NCI-H1105 treated with DMSO at 0.1 percent for 48 hours (cell line): ENCODE measurements around the gene AASDH.
A peak's percentile ranks its signal among the peaks of the same experiment; 100 is the strongest.

Source experiments
- DNase-seq: peaks from one replicate; lab custom pipeline; 2025; lab: John Stamatoyannopoulos, UW

AASDH gene, protein sequence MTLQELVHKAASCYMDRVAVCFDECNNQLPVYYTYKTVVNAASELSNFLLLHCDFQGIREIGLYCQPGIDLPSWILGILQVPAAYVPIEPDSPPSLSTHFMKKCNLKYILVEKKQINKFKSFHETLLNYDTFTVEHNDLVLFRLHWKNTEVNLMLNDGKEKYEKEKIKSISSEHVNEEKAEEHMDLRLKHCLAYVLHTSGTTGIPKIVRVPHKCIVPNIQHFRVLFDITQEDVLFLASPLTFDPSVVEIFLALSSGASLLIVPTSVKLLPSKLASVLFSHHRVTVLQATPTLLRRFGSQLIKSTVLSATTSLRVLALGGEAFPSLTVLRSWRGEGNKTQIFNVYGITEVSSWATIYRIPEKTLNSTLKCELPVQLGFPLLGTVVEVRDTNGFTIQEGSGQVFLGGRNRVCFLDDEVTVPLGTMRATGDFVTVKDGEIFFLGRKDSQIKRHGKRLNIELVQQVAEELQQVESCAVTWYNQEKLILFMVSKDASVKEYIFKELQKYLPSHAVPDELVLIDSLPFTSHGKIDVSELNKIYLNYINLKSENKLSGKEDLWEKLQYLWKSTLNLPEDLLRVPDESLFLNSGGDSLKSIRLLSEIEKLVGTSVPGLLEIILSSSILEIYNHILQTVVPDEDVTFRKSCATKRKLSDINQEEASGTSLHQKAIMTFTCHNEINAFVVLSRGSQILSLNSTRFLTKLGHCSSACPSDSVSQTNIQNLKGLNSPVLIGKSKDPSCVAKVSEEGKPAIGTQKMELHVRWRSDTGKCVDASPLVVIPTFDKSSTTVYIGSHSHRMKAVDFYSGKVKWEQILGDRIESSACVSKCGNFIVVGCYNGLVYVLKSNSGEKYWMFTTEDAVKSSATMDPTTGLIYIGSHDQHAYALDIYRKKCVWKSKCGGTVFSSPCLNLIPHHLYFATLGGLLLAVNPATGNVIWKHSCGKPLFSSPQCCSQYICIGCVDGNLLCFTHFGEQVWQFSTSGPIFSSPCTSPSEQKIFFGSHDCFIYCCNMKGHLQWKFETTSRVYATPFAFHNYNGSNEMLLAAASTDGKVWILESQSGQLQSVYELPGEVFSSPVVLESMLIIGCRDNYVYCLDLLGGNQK

GRCh38 chr4:56387023-56388001 lies at the start of gene AASDH:
Gene AASDH (minus strand): TSS chr4:56387491. CDS start chr4:56384299, 3,192 bp downstream.
- peak; percentile 85 for DNase-seq

- peak; percentile 85 for DNase-seq
Measured at GRCh38 chr4:56435140-56435926, 48.0 kb upstream of the AASDH start, which contains the start of gene PPAT. Gene PPAT (minus strand): TSS chr4:56435615. CDS start chr4:56435477, 138 bp downstream.

GRCh38 chr4:56434599-56435139 lies 47.4 kb upstream of the AASDH start:
- peak; percentile 45 for DNase-seq

- no peak for DNase-seq
Measured at GRCh38 chr4:56433280-56433679, 46.0 kb upstream of the AASDH start.

DNA sequence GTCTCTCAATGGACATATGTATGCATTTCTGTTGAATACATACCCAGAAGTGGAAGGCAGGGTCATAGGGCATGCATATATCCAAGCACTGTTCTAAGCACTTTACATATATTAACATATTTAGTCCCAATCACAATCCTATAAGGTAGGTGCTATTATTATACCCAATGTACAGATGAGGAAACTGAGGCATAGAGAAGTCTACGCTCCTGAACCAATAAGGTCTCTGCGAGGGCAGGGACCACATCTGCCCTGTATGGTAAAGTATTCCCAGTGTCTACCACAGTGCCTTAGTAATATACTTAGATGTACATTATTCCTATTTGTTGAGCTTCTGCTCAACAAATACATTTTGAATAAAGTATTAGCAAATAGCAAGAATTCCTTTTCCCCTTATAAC lies 42.9 kb upstream of the AASDH start:
- DNase-seq: no peak

DNA sequence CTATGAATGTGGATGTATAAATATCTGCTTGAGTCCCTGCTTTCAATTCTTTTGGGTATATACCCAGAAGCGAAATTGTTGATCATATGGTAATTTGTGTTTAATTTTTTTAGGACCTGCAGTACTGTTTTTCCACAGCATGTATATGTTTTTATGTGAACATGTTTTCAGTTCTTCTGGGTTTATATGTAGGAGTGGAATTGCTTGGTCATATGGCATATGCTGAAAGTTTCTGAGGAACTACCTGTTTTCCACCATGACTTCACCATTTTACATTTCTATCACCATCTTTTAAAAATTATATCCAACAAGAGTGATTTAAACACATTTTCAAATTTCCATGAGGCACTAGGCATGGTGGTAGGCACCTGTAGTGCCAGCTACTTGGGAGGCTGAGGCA lies 39.9 kb upstream of the AASDH start:
- no peak for DNase-seq

GRCh38 chr4:56426273-56426672 lies 39.0 kb upstream of the AASDH start:
- no peak for DNase-seq

DNA sequence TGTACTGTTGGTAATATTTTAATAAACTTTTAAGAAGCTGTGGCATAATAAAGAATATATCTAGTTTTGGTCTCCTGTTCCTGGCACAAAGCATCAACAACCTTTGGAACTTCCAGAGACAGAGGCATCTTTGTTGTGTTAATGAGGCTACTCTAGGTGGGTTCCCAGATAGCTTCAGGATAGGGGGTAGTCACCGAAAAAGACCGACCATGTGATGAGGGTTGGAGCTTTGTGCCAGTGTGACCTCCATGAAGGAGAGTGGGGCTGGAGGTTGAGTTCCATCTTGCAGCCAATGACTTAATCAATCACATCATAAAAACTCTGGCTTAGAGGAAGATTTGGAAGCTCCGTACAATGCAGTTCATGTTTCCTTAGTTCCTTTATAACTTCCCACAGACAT lies 38.2 kb upstream of the AASDH start:
- DNase-seq: no peak

- no peak for DNase-seq
Measured at GRCh38 chr4:56424697-56425514, 37.6 kb upstream of the AASDH start.

DNA sequence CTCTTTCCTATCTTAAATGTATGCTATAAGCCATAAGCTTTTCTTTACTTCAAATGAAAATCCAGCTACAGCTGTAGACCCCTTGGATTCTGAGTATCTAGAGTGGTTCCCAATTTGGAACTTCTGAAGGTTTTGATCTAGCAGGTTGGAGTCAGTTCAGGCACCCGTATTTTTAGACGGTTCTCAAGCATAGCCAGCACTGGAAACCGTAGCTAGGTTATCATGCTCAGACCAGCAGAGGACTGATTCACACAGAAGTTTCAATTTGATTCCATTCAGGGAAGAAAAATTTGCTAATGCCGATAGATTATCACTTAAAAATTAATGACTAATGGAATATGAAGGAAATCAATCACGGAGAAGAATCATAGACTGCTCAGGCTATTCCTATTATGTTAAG lies 36.9 kb upstream of the AASDH start:
- no peak for DNase-seq

GRCh38 chr4:56417396-56417795 lies 30.1 kb upstream of the AASDH start:
- DNase-seq: no peak

DNA sequence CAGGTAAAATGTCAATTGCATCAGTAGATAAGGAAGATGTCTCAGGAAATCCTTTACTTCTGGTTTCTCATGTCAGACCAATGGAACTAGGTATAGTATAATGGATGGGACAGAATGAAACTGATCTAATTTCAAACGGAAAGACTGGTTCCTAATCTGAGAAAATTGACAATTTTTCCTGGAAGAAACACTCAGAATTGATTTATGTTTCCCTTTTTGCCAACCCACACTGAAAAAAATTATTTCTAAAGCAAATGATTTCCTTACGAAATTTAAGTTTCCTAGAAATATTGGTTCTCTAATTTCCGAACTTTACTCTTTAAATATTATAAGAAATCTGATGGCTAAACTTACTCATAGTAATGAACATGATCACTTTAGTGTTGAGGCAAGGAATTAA lies 29.1 kb upstream of the AASDH start:
- no peak for DNase-seq

- DNase-seq: no peak
Measured at GRCh38 chr4:56414135-56414670, 26.9 kb upstream of the AASDH start.

GRCh38 chr4:56410247-56411062 lies 23.2 kb upstream of the AASDH start:
- DNase-seq: peak; percentile 77

- no peak for DNase-seq
Measured at GRCh38 chr4:56409511-56410090, 22.3 kb upstream of the AASDH start.

- no peak for DNase-seq
Measured at GRCh38 chr4:56408978-56409377, 21.7 kb upstream of the AASDH start.

DNA sequence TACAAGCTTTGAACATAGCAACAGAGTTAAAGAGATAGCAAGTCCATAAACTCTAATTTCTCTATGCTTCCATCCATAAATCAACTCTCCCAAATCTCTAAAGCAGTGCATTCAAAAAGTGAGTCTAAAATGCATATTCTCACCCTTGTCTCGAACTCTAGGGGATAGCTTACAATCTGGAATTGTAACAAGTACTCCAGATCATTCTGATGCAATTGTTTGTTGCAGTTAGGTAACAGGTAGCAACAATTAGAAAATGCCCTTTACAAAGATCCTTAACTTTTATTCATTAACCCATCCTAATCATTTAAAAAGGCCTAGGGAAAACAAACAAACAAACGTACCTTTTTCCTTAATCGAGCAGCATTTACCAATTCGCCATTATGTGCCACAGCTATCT lies 18.9 kb upstream of the AASDH start:
- no peak for DNase-seq

GRCh38 chr4:56405016-56405415 lies 17.7 kb upstream of the AASDH start:
- no peak for DNase-seq
